Right hindlimb (tissue), 1 donor: Measurements from ENCODE around the gene SLC33A1.
A peak's percentile ranks its signal among the peaks of the same experiment; 100 is the strongest.
"Not testable (repeated sequence)": the region's sequence is repeated elsewhere in the genome, so short reads cannot be mapped to it uniquely, and the experiment has no call there.

Experiments used
- DNase-seq: peaks from one replicate; pipeline ENCODE4 v3.0.0-alpha.2; 2018

Gene SLC33A1

DNA sequence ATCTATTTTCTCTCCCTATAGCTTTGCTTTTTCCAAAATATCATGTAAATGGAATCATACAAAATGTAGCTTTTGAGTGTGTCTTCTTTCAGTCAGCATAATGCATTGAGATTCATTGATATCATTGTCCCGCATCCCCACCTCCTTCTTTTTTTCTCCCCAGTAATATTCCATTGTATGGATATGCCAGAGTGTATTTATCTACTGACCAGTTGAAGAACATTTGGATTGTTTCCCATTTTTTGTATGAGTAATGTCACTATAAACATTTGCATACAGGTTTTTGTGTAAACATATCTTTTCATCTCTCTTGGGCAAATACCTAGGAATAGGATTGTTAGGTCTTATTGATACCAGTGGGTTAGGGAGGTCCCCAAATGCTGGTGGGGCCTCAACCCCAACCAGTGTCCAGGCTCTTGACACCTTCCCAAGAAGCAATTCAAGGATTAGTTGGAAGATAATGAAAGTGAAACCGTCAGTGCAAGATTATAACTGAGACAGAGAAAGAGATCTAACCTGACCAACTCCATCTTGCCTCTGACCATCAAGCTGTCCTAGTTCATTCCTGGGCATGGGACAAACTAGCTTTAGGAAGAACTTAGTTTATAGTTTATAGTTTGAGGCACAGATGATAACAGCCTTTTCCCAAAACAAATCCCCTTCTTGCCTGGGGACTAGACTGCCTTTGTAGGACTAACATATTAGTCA, 7.4 kb upstream of the SLC33A1 start:
- no peak for DNase-seq

DNA sequence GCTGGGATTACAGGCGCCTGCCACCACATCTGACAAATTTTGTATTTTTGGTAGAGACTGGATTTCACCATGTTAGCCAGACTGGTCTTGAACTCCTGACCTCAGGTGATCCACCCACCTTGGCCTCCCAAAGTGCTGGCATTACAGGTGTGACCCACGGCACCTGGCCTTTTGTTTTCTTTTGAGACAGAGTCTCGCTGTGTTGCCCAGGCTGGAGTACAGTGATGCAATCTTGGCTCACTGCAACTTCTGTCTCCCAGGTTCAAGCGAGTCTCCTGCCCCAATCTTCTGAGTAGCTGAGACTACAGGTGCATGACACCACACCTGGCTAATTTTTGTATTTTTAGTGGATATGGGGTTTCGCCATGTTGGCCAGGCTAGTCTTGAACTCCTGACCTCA, 6.2 kb upstream of the SLC33A1 start:
- DNase-seq: not testable (repeated sequence)

DNA sequence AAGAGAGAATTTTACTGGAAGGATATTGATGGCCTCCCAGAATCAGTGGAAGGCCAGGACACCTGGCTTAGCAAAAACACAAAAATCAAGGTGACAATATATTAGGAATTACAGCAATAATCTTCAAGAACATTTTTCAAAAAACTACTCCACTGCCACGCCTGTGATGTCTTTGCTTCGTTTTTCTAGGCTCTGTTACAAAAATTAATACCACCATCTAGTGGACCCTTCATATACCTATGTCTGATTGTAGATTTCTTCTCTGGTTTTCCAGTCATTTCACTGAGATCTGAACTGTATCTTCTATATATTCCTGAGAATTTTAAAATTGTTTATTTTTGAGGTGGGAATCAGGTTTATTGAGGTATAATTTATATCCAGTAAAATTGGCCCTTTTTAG, 5.6 kb upstream of the SLC33A1 start:
- DNase-seq: no peak

DNA sequence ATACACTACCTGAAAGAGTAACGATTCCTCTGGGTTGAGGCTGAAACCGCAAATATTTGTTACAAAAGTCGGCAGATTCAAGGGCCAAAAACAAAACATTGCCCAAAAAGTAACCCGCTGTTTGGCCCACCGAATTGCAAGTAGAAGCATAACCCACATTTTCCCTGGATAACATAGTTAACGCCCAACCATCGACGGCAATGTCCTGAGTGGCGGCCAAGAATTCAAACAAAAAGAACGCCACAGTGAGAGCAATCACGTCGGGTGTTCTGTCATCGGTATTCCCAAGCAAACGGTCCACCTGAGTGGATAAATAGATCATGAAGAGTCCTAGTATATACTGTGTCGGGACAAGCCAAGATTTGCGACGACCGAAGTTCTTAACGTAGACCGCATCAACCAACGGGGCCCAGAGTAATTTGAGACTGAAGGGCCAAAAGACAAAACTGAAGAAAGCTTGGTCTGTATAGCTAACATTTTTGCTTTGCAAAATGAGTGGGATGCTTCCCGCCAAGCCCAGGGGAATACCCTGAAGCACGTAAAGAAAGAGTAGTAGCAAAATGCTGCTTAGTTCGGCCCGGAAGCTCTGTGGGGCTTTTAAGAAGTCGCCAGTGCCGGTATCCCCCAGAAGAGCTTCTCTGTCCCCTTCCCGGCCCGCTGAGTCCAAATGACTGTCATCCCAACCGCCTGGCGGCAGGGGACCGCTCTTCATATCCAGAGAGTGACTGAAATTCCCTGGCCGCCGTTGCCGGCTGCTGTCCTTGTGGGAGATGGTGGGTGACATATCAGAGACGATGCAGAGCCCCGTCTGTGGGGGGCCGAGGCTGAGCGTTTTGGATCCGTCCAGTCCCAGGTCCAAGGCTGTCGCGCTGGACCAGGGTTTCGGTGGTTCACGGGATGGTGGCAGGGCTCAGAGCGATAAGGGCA, 750 bp downstream of the SLC33A1 start:
- DNase-seq: peak; percentile 22

DNA sequence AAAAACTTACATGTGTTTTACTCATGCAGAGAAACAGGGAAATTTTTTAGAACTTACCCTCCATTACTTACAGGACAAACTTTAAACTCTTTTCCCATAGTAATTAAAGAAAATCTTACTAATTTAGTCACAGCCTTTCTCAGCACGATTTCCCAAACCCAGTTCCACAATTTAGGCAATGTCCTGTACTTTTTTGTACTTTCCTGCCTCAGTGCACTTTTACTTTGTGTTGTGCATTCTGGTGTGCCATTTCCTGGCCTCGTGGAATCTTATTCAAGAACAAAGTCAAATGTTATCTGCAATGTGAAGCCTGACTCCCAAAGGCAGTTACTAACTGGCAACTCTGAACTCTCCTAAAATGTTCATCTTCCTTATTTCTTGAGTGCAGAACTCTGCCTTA, 1.9 kb downstream of the SLC33A1 start:
- DNase-seq: no peak

DNA sequence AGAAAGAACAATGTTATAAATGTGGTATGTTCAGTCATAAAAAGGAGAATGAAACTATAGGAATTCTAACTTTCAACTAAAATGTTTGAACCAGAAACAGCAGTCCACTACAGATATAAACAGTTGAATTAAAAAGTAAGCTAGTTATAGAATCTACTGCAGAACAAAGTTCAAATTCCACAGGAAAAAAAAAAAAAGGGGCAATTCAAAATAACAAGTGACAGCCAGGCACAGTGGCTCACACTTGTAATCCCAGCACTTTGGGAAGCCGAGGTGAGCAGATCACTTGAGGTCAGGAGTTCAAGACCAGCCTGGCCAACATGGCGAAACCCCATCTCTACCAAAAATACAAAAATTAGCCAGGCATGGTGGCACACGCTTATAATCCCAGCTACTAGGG, 4.8 kb downstream of the SLC33A1 start:
- not testable (repeated sequence) for DNase-seq

DNA sequence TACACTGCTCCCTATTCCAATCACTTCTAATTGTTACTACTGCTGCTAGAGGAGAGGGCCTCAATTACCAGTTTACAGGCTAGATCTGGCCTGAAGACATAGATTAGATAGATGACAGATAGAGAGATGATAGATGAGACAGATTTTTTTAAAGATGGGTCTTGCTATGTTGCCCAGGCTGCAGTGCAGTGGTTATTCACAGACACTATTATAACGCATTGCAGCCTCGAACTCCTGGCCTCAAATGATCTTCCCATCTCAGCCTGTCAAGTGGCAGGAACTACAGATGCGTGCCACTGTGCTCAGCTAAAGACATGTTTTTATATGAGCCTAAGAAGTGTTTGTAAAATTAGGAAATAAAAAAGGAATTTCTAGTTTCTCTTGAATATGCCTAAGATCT, 6.2 kb downstream of the SLC33A1 start:
- DNase-seq: no peak

DNA sequence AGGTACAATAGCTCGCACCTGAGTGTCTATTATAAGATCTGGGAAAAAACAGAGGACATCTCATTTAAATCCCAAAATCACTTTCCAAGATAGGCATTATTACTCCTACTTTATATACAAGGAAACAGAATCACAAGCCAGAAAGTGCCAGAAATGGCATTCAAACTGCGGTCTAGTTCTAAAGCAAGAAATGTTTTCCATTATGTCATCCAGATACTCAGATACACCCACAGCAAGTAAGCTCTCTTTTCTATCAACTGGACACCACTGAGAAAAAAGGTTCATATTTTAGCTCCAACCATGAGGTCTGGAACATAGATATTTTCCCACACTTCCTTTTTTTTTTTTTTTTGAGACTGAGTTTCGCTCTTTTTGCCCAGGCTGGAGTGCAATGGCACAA, 8.1 kb downstream of the SLC33A1 start:
- DNase-seq: no peak

DNA sequence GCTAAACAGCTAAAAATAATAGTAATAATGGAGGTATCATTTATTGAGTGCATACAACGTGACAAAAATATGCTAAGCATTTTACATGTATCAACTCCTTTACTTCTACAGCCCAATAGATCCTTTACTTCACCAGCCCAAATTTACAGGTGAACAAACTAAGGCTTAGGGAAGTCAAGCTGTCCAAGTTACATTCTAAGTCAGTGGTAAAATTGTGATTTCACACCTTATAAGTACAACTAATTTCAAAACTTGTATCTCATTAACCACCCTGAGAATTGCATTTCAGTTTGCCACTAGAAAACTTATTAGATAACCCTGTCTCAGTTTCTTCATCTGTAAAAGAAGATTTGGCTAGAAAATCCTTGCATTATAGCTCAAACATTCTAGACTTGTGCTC, 10.7 kb downstream of the SLC33A1 start:
- DNase-seq: no peak

DNA sequence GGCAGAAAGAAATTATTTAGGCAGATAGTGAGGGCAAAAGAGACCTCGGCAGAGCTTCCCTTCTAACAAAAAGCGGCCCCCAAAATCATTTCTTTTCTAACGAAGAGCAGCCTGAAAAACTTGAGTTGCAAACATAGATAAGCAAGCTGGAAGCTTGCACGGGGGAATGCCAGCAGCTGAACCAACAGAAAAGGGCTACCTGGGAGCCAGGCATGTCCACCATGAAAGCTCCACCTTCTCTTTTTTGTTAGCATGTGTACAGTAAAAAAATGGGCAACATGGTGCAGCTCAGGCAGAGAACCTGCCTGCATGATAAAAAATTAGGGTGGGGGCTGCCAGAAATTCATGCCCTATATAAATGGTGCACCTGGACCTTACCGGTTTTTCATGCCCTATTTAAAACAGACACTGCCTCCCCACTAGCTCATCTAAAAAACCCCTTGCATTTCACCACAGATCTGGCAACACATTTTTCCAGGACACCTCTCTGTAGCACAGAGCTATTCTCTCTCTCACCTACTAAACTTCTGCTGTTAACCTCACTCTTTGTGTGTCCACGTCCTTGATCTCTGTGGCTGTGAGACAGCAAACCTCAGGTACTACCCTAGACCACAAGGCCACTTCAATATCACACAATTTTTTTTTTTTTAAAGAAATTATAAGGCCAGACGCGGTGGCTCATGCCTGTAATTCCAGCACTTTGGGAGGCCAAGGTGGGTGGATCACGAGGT, 18.7 kb downstream of the SLC33A1 start:
- DNase-seq: no peak

DNA sequence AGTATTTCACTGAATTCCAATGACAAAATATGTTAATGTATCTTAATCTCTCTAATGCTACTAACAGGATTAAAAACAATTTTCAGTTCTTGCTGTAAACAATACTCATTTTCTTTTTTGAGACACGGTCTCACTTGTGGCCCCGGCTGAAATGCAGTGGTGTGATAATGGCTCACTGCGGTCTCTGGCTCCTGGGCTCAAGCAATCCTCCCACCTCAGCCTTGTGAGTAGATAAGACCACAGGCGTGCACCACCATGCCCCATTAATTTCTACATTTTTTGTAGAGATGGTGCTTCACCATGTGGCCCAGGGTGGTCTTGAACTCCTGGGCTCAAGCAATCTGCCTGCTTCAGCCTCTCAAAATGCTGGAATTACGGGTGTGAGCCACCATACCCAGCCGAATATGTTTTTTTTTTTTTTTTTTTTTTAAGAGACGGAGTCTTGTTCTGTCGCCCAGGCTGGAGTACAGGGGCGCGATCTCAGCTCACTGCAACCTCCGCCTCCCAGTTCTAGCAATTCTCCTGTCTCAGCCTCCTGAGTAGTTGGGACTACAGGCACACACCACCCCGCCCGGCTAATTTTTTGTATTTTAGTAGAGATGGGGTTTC, 25.6 kb downstream of the SLC33A1 start:
- not testable (repeated sequence) for DNase-seq

DNA sequence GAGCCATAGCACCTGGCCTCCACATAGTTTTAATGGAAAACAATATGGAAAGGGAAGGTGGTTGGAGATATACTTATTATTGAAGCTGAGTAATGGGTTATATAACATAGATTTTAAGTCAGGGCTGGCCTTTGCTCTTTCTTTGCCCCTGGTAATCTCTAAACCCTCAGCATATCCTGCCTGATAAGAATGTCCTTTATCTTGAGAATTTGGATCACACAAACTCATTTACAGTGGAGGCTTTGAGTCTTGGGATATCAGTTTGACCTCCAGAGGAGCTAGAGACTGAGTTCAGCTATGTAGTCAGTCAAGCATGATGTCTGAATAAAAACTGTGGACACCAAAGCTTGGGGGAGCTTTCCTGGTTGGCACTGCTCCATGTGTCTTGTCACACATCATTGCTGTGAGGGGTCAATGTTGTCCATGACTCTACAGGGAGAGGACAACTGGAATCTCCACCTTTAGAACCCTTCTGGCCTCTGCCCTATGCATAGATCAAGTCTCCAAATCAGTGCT, 39.1 kb downstream of the SLC33A1 start:
- no peak for DNase-seq

DNA sequence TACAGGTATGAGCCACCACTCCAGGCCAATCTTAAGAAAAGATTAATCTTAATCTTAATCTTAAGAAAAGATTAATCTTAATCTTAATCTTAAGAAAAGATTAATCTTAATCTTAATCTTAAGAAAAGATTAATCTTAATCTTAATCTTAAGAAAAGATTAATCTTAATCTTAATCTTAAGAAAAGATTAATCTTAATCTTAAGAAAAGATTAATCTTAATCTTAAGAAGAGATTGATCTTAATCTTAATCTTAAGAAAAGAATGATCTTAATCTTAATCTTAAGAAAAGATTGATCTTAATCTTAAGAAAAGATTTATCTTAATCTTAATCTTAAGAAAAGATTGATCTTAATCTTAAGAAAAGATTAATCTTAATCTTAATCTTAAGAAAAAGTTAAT, 41.0 kb downstream of the SLC33A1 start:
- not testable (repeated sequence) for DNase-seq

DNA sequence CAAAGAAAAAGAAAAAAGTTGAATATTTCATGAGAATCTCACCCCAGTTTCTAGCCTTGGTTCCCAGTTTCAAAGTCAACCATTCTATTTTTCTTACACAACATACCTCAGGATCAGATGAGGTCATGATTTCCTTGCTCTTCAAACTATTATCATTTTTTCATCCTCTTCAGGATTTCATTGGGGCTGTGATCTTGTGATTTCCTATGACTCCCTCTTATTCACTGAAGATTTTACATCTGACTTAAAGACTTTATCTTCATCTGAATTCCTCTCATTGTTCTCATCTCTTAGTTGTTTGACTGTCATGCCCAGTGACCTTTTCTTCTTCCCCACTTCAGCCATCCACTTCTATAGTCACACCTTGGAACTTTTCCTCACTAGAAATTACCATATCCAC, 45.0 kb downstream of the SLC33A1 start:
- no peak for DNase-seq

DNA sequence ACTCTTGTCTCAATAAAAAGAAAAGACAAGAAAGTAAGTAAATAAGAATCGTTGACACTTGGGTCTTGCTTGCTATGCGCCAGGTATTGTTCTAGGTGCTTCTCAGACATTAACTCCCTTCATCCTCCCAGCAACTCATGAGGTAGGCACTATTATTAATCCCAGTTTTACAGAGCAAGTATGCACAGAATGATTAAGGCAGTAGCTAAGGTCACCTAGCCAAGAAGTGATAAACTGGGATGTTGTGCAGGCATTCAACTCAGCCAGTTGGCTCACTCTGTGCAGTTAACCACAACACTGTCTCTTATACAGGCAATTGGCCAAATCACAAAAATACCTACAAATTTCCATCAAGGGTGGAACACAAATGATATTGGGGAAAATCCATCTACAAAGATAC, 46.4 kb downstream of the SLC33A1 start:
- DNase-seq: no peak

DNA sequence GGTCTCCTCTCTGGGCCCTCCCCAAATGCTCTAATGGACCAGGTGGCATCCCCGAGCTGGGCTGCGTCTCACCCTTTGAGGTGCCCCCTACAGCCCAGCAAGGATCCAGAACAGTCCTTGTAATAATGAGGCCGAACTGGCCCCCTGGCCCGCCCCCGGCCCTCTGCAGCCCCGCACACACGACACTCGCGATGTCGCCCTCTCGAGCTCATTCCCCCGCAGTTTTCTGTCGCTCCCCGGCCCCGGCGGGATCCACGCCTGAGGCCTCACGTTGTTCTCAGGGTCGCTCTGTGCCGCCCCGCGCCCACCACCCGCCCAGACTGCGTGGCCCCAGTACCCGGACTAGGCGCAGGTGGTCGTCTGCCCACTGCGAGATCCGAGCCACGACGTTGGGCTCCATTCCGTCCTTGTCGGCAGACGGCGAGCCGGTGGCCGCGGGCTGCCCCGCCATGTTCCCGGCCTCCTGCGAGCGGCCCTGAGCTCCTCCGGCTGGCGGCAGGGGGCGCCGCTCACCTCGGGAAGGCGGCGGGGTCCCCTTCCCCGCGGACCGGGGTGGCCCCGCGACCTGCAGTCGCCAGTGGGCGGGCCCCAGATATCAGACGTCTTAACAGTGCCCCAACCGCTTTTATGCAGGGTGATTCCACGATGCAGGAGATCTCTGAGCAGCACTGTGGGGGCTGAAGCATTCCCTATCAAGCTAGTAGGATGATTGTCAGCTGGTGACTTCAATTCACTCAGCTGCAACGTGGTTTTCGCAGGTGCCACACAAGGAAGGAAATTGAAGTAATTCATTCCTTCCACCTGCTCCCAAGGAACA, 48.2 kb downstream of the SLC33A1 start, which contains the start of gene C3orf33:
TSS of gene C3orf33 (minus strand) at position 477 of the 817 bp plus-strand sequence. CDS start at position 451, 26 bp downstream.
- peak; percentile 82 for DNase-seq

DNA sequence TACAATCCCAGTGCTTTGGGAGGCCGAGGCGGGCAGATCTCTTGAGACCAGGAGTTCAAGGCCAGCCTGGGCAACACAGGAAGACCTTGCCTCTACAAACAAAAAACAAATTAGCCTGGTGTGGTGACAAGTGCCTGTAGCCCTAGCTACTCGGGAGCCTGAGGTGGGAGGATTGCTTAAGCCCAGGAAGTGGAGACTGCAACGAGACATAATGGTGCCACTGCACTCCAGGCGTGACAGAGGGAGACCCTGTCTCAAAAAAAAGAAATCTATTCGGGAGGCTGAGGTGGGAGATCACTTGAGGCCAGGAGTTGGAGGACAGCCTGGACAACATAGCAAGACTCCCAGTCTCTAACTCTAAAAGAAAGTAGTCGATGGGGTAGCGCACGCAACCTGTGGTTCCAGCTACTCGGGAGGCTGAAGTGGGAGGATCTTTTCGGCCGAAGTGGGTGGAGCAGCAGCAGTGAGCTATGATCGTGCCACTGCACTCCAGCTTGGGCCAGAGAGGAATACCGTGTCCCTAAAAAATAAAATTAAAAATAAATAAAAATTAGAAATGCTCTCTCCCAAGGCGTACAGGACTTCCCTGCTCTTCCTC, 48.9 kb downstream of the SLC33A1 start:
- DNase-seq: no peak

DNA sequence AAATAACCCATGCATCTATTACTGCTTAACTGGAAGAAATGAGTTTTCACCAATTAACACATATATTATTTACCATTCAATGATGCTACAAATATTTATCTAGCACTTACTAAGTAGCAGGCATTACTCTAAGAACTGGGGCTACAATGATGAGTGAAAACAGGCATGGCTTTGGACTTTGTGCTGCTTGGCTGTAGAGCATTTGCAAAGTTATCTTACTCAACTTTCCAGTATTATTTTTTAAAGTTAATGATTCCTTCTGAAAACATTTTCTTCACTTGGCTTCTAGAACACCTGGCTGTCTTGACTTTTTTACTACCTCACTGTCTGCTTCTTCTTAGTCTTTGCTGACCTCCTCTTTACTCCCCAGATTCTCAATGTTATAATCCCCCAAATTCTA, 49.9 kb downstream of the SLC33A1 start:
- no peak for DNase-seq

DNA sequence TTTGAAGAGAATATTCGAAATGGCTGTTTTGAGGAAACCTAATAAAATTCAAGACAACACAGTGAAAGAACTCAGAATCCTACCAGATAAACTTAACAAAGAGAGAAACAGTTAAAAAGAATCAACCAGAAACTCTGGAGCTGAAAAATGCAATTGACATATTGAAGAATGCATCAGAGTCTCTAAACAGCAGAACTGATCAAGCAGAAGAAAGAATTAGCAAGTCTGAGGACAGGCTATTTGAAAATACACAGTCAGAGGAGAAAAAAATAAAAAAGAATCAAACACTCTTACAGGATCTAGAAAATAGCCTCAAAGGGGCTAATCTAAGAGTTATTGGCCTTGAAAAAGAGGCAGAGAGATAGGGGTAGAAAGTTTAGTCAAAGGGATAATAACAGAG, 61.7 kb downstream of the SLC33A1 start:
- DNase-seq: no peak

DNA sequence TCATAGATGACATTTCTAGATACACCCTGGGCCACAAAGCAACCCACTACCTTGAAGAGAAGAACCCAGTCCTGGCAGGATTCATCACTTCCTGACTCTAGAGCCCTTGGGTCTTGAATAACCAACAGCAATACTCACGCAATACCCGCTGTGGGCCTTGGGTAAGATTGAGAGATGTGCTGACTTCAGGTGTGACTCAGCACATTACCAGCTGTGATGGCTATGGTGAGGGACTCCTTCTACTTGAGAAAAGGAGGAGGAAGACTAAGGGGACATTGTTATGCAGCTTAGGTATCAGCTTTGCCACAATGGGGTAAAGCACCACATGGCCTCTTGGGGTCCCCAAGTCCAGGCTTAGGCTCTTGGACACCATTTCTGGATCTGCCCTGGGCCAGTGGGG, 63.0 kb downstream of the SLC33A1 start:
- no peak for DNase-seq

DNA sequence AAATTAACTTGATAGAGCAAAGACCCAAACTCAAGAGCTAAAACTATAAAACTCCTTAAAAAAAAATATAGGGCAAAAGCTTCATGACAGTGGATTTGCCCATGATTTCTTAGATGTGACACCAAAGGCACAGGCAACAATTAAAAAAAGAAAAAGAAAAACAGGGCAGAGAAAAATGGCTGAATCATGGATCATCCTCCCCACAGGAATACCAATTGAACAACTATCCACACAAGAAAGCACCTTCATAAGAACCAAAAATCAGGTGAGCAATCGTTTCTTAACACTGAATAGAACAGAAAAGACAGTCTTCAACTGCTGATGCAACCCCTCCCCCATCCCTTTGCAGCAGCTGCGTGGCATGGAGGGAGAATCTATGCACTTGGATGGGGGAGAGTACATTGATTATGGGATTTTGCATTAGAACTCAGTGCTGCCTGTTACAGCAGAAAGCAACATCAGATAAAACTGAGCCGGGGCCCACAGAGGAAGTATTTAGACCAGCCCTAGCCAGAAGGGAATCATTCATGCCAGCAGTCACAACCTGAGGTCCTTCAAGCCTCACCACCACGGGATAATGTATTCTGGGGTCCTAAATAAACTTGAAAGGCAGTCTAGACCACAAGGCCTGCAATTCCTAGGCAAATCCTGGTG, 63.8 kb downstream of the SLC33A1 start:
- no peak for DNase-seq
